Liver (tissue), 9 donors: Measurements from ENCODE around the gene GNAT1. TPM values are rescaled to one million over a fixed set of nuclear protein-coding genes. Genes with fewer than 3 reads are reported as not detected.

Source experiments
- DNase-seq: peaks from one replicate; pipeline ENCODE4 v3.0.0-alpha.2; 2017; ENCODE audit warnings: low spot score
- H3K27ac ChIP-seq, 2 donors: one replicate each; pipeline ENCODE4 v1.7.0; 2013; ENCODE audit warnings: inconsistent platforms in 2 of 2, low read length in 2 of 2, control low read depth in 1 of 2, low read depth in 1 of 2, mild to moderate bottlenecking in 1 of 2
- H3K27me3 ChIP-seq, 4 donors: one replicate each; pipeline versions ENCODE4 v1.6.1 to v1.7.0; 2013; ENCODE audit warnings: low read length in 3 of 4, inconsistent platforms in 1 of 4, mild to moderate bottlenecking in 1 of 4, moderate library complexity in 1 of 4; ENCODE audit not compliant: control insufficient read depth in 4 of 4, insufficient read depth in 4 of 4
- H3K36me3 ChIP-seq, 4 donors: one replicate each; pipeline versions ENCODE4 v1.6.1 to v1.7.0; 2013; ENCODE audit warnings: low read length in 3 of 4, mild to moderate bottlenecking in 3 of 4, low read depth in 1 of 4, moderate library complexity in 1 of 4; ENCODE audit not compliant: control insufficient read depth in 4 of 4, insufficient read depth in 3 of 4
- H3K4me1 ChIP-seq, 4 donors: one replicate each; pipeline versions ENCODE4 v1.6.1 to v1.7.0; 2013; ENCODE audit warnings: low read length in 3 of 4, mild to moderate bottlenecking in 3 of 4, moderate library complexity in 1 of 4; ENCODE audit not compliant: control insufficient read depth in 4 of 4, insufficient read depth in 4 of 4
- H3K4me3 ChIP-seq, 3 donors: one replicate each; pipeline versions ENCODE4 v1.6.1 to v1.7.0; 2013; ENCODE audit warnings: low read length in 3 of 3, control low read depth in 1 of 3, low read depth in 1 of 3, mild to moderate bottlenecking in 1 of 3
- H3K9ac ChIP-seq, 2 donors: one replicate each; pipeline ENCODE4 v1.7.0; 2013; ENCODE audit warnings: low read length in 2 of 2, mild to moderate bottlenecking in 2 of 2, moderate library complexity in 2 of 2, control low read depth in 1 of 2, low read depth in 1 of 2
- H3K9me3 ChIP-seq, 4 donors: one replicate each; pipeline versions ENCODE4 v1.6.1 to v1.7.0; 2013; ENCODE audit warnings: low read length in 3 of 4; ENCODE audit not compliant: control insufficient read depth in 4 of 4
- EGR1 ChIP-seq, 2 donors: IDR thresholded peaks; 2 replicates each; pipeline ENCODE4 v1.6.1; 2016 to 2018; ENCODE audit warnings: antibody characterized with exemption in 2 of 2, low read depth in 2 of 2
- FOXA1 ChIP-seq: IDR thresholded peaks from 2 replicates; pipeline ENCODE4 v1.6.1; 2016; ENCODE audit warnings: antibody characterized with exemption
- GABPA ChIP-seq, 2 donors: IDR thresholded peaks in 1 of 2; conservative IDR thresholded peaks in 1 of 2; 2 replicates each; pipeline ENCODE4 v1.6.1; 2016; ENCODE audit warnings: antibody characterized with exemption in 2 of 2, mild to moderate bottlenecking in 1 of 2, moderate library complexity in 1 of 2
- HNF4A ChIP-seq, 2 donors: conservative IDR thresholded peaks; 2 replicates each; pipeline ENCODE4 v1.6.1; 2016; ENCODE audit warnings: antibody characterized with exemption in 2 of 2, mild to moderate bottlenecking in 2 of 2
- HNF4G ChIP-seq: IDR thresholded peaks from 2 replicates; pipeline ENCODE4 v1.6.1; 2016; ENCODE audit warnings: antibody characterized with exemption
- JUND ChIP-seq, 2 donors: IDR thresholded peaks; 2 replicates each; pipeline ENCODE4 v1.6.1; 2016; ENCODE audit warnings: antibody characterized with exemption in 2 of 2
- NR2F2 ChIP-seq: IDR thresholded peaks from 2 replicates; pipeline ENCODE4 v1.6.1; 2016; ENCODE audit warnings: antibody characterized with exemption
- RAD21 ChIP-seq, 2 donors: IDR thresholded peaks; 2 replicates each; pipeline ENCODE4 v1.6.1; 2016; ENCODE audit warnings: antibody characterized with exemption in 2 of 2, mild to moderate bottlenecking in 2 of 2
- RXRA ChIP-seq, 2 donors: IDR thresholded peaks; 2 replicates each; pipeline ENCODE4 v1.6.1; 2017 to 2018; ENCODE audit warnings: antibody characterized with exemption in 2 of 2, mild to moderate bottlenecking in 1 of 2
- SP1 ChIP-seq: IDR thresholded peaks from 2 replicates; pipeline ENCODE4 v1.6.1; 2018; ENCODE audit warnings: antibody characterized with exemption, mild to moderate bottlenecking
- TAF1 ChIP-seq: conservative IDR thresholded peaks from 2 replicates; pipeline ENCODE4 v1.6.1; 2016; ENCODE audit warnings: antibody characterized with exemption, mild to moderate bottlenecking
- YY1 ChIP-seq: IDR thresholded peaks from 2 replicates; pipeline ENCODE4 v1.6.1; 2016; ENCODE audit warnings: antibody characterized with exemption, mild to moderate bottlenecking
- WGBS: extraction: QIAGEN DNeasy Blood & Tissue Kit; methylation state at CpG from one replicate; pipeline ENCODE4 v1.1.7; 2013; 5-methylcytosine and 5-hydroxymethylcytosine counted together
- polyA plus RNA-seq, 2 donors: library from polyadenylated mRNA; stranded (reverse) in 1 of 2; unstranded in 1 of 2; fragments of 200-250 nt in 1 of 2; fragments of >200 nt in 1 of 2; fragmentation: Nextera tagmentation in 1 of 2; extraction: Ambion mirVana in 1 of 2; gene quantifications; one replicate each; pipeline versions ENCODE4 v1.2.1 to v1.2.3, GENCODE V29; 2013 to 2015
- total RNA-seq, 2 donors: library from RNA; depleted of rRNA; stranded (reverse); fragments of >200 nt; gene quantifications; one replicate each; pipeline ENCODE4 v1.2.3, GENCODE V29; 2014
- TF ChIP-seq, protein P1 (sequence below): IDR thresholded peaks from 2 replicates; pipeline ENCODE4 v1.6.1; 2016; ENCODE audit warnings: antibody characterized with exemption
- TF ChIP-seq, protein P2 (sequence below): fragments of 150-350 bp; IDR thresholded peaks from 2 replicates; pipeline ENCODE4 v1.5.1; 2017; ENCODE audit warnings: improper control_type of control experiment, low read depth, low read length; ENCODE audit not compliant: missing input control
- TF ChIP-seq, protein P3 (sequence below): IDR thresholded peaks from 2 replicates; pipeline ENCODE4 v1.6.1; 2016; ENCODE audit warnings: antibody characterized with exemption, mild to moderate bottlenecking
- donor health status: healthy.
- donor health status: healthy.
- donor health status: healthy.
- donor health status: healthy.
- donor health status: healthy.

GNAT1 gene
- total and polyA plus RNA-seq, 4 donors, result 0.08 TPM; not detected in 3

DNA sequence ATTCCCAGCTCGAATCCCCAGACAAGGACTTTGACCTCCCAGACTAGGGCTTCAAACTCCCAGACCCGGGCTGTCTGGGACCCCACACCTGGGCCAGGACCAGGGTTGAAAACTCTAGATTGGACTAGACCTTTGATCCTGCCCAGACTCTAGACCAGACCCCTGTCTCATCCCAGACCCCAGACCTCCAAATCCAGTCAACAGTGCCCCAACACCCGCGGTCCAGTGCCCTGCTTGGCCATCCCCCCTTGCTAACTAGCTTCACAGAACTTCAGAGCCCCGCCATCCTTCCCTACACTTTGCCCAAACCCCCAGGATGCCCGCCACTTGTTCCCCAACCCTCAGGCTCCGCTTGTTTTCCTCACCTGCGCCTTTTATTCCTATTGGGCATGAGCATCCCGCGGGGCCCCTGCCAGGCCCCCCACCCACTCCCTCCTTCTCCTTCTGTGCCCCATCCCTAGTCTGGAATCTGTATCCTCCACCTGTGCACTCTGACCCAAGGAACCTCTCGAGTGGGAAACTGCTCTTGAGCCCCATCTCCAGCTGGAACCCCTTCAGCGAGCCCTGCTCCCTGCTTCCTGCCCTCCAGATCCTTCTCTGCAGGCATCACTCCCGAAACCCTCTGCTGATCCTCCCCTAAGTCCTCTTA lies 45.2 kb downstream of the GNAT1 start:
- peak overlapping the region; percentile 70 to 83 (median 80) for H3K4me3 ChIP-seq
- no peak for TF ChIP-seq JUND (IDR thresholded peaks at IDR 0.05)
- WGBS, result 7% methylated on average over 13 of the region's 13 CpGs
- no peak for DNase-seq
- peak overlapping the region; percentile 89 to 91 for H3K27ac ChIP-seq
- H3K4me1 ChIP-seq, result peaks cover 17 to 50% (median 38%) of the 10 kb centered on the region in 4 donors
- H3K9me3 ChIP-seq, result no peaks in the 10 kb centered on the region
- no peaks in the 10 kb centered on the region for H3K27me3 ChIP-seq
- H3K9ac ChIP-seq, result peak overlapping the region; percentile 77 to 86
- no peaks in the 10 kb centered on the region for H3K36me3 ChIP-seq

DNA sequence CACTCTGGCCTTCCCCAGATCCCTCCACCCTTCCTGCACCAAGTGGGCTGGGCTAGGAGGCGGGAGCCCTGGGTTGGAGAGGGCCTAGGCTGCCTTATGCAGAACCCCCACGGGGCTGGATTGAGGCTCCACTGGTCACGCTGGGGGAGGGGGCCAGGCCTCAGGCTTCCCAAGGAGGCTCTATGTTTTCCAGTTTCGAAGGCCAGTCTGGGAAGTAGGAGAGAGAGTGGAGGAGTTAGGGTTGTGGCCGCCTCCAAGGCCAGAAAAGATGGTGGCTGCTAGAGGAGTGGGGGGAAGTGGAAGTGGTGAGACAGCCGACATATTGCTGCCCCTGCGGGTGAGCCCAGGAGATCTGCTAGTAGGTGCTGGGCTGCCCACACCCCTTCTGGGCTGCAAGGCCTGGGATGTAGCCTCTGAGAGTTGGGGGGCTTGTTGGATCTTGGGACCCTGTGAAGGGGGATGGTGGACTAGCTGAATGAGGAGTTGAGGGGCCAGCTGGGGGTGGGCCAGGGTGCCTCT lies 45.8 kb downstream of the GNAT1 start:
- Histone ChIP-seq H3K4me1 (peaks cover 18 to 56% (median 43%) of the 10 kb centered on the region in 4 donors), H3K27me3 (no peaks in the 10 kb centered on the region), H3K9ac (peak overlapping the region; percentile 77 to 86), H3K4me3 (peak overlapping the region; percentile 70 to 83 (median 80)), H3K36me3 (no peaks in the 10 kb centered on the region), H3K27ac (peak overlapping the region; percentile 89 to 91), H3K9me3 (no peaks in the 10 kb centered on the region)
- no peak for DNase-seq
- 29% methylated on average over 7 of the region's 7 CpGs for WGBS
- TF ChIP-seq HNF4G, result no peak
- TF ChIP-seq, protein P1, sequence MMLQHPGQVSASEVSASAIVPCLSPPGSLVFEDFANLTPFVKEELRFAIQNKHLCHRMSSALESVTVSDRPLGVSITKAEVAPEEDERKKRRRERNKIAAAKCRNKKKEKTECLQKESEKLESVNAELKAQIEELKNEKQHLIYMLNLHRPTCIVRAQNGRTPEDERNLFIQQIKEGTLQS, result no peak

DNA sequence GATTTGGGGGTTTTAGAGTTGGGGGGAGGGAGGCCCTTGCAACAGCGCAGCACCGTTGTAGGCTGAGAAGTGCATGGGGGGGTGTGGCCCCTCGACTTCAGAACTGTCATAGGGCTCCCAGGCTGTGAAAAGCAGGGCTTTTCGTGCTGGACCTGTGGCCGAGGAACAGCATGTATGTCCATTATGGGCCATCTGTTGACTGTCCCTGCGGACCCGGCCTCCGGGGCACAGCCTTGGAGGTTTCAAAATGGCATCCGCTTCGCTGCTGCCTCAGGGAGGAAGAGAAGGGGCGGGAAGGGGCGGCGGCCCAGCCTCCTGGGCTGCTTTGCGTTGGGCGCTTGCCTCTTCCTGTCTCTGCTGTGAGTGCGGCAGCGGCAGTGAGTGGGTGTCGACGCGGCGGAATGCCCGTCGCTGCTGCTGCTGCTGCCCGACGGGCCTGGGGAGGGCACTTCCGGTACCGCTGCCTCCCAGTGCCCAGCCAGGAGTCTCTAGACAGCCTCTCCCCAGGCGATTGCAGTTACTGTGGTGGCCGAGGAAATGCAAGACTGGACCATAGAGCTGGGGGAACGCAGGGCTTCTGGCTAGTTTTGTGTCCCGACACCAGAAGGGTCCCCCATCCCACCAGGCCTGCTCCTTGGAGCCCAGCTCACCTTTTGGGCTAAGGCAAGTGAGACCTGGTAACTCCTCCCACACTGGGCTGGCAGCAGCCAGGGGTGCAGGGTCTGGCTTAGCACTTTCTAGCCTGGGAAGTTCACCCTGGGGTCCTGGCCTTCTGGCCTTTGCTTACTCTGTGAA lies 46.5 kb downstream of the GNAT1 start:
- 10% methylated on average over 31 of the region's 31 CpGs for WGBS
- peaks cover 18 to 63% (median 48%) of the 10 kb centered on the region in 4 donors for H3K4me1 ChIP-seq
- H3K36me3 ChIP-seq, result no peaks in the 10 kb centered on the region
- H3K9ac ChIP-seq, result peak overlapping the region; percentile 77 to 86
- no peaks in the 10 kb centered on the region for H3K9me3 ChIP-seq
- H3K27ac ChIP-seq, result peak overlapping the region; percentile 89 to 91
- DNase-seq, result peak; percentile 61
- TF ChIP-seq NR2F2 (peak; percentile 20), HNF4G (no peak), FOXA1 (no peak), TAF1 (peak; percentile 50), SP1 (no peak), YY1 (peak; percentile 95), RAD21 (IDR thresholded peaks at IDR 0.05) (no peak), HNF4A (conservative IDR thresholded peaks at IDR 0.05) (no peak), RXRA (IDR thresholded peaks at IDR 0.05) (no peak), EGR1 (IDR thresholded peaks at IDR 0.05; ENCODE audit: low read depth in 2 of 2) (peak; percentile 17 to 27), GABPA (IDR thresholded peaks at IDR 0.05 in 1 of 2, conservative IDR thresholded peaks at IDR 0.05 in 1 of 2) (peak; percentile 30 to 79)
- TF ChIP-seq, protein P2, sequence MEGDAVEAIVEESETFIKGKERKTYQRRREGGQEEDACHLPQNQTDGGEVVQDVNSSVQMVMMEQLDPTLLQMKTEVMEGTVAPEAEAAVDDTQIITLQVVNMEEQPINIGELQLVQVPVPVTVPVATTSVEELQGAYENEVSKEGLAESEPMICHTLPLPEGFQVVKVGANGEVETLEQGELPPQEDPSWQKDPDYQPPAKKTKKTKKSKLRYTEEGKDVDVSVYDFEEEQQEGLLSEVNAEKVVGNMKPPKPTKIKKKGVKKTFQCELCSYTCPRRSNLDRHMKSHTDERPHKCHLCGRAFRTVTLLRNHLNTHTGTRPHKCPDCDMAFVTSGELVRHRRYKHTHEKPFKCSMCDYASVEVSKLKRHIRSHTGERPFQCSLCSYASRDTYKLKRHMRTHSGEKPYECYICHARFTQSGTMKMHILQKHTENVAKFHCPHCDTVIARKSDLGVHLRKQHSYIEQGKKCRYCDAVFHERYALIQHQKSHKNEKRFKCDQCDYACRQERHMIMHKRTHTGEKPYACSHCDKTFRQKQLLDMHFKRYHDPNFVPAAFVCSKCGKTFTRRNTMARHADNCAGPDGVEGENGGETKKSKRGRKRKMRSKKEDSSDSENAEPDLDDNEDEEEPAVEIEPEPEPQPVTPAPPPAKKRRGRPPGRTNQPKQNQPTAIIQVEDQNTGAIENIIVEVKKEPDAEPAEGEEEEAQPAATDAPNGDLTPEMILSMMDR, result no peak
- TF ChIP-seq, protein P1, result no peak
- TF ChIP-seq, protein P3, sequence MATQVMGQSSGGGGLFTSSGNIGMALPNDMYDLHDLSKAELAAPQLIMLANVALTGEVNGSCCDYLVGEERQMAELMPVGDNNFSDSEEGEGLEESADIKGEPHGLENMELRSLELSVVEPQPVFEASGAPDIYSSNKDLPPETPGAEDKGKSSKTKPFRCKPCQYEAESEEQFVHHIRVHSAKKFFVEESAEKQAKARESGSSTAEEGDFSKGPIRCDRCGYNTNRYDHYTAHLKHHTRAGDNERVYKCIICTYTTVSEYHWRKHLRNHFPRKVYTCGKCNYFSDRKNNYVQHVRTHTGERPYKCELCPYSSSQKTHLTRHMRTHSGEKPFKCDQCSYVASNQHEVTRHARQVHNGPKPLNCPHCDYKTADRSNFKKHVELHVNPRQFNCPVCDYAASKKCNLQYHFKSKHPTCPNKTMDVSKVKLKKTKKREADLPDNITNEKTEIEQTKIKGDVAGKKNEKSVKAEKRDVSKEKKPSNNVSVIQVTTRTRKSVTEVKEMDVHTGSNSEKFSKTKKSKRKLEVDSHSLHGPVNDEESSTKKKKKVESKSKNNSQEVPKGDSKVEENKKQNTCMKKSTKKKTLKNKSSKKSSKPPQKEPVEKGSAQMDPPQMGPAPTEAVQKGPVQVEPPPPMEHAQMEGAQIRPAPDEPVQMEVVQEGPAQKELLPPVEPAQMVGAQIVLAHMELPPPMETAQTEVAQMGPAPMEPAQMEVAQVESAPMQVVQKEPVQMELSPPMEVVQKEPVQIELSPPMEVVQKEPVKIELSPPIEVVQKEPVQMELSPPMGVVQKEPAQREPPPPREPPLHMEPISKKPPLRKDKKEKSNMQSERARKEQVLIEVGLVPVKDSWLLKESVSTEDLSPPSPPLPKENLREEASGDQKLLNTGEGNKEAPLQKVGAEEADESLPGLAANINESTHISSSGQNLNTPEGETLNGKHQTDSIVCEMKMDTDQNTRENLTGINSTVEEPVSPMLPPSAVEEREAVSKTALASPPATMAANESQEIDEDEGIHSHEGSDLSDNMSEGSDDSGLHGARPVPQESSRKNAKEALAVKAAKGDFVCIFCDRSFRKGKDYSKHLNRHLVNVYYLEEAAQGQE, result peak; percentile 30
- H3K4me3 ChIP-seq, result peak overlapping the region; percentile 70 to 83 (median 80)
- H3K27me3 ChIP-seq, result no peaks in the 10 kb centered on the region
